ENCODE measurements around the gene KLHL29.

KLHL29 gene

DNA sequence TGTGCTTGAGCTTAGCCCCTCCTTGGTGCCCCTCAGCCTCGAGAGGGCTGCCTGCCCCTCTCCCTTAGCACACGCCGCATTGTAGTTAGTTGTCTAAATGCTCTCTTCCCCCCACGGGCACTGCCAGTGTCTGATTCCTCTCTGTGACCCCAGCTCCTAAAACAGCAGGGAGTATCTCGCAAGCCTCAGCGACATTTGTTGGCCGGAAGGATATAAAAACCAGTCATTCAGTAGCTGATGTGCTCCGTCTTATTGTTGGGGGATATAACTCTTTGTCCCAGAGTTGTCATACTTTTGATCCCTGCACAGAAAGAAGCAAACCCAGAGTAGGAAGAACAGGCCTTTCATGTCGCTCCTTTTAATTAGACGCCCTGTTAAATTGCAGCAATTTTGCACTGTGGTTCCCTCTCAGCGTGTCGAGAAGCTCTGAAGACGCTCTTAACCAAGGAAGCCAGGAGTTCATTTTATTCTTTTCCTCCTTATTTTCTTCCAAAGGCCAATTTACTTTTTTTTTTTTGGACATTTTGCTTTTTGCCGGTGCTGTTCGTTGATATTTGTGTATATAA, 201.8 kb downstream of the KLHL29 start:
- in situ Hi-C loops (cut with HindIII; ENCODE audit: low sequenced_read_pairs): no loop called here

DNA sequence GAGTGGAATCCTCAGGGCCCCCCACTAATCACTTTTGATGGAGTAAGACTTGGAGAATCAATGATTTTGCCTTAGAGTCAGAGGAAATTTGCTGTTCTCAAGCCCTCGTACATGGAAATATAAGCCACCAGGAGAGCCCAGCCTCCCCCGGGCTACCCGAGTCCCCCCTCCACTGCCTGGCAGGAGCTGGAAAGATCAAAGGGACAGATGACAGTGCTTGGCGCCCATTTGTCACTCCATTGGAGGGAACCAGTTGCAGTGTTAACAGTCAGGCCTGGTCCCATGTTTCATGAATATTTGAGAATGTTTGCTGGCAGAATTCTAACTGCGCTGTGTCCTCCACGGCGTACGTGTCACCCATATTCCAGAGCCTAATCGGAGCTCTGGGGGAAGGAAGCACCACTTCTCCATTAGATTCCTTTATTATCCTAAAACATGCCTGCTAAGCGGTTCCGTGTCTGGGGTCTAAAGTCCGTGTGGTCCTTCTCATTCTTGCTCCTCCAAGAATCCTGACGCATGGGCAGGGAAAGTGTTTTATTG, 202.4 kb downstream of the KLHL29 start:
- in situ Hi-C loops (cut with HindIII; ENCODE audit: low sequenced_read_pairs): no loop called here

DNA sequence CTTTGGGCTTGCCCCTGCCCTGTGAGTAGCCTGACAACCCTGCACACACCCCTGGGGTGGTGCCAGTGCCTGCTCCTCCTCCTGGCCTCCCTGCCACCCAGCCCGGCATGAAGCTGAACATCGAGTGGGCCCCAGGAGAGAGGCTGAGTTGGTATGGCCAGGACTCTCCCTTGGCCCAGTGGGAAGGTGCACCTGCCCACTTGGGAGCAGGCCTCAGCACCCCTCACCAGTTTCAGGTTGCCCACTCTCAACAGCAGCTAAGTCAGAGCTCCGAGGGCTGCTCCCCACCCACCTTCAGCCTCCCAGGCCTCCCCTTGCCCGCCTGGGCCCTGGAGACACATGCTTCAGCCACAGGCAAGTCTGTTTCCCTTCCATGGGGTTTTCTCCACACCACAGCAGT, 203.1 kb downstream of the KLHL29 start:
- in situ Hi-C loops (cut with HindIII; ENCODE audit: low sequenced_read_pairs): no loop called here

DNA sequence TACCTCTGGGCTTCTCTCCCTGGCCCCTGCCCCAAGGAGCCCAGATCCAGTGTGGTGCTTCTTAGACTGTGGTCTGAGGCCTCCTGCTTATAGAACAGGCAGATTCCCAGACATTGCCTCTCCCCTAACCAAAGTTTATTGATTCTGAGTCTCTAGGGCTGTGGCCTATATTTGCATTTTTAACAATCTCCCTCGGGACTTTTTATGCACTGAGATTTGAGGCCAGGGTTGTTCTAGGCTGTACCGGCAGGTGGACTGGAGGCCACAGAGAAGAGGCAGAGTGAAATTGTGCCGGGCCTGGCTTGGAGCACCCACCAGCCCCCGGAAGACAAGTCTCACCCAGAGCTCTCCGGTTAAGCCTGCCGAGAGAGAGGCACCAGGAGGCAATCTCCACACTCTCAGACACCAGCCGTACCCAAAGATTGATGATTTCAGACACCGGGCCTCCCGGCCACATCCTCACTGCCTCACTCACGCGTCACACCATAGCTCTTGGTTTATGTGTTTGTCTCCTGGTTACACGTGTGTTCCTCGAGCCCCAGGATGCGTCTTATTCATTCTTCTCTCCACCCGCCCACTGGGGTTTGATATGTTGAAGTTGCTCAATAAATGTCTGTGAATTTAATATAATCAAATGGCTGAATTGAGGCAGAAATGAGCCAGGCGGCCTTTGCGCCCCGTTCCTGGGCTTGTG, 203.7 kb downstream of the KLHL29 start:
- in situ Hi-C loops (cut with HindIII; ENCODE audit: low sequenced_read_pairs): no loop called here

DNA sequence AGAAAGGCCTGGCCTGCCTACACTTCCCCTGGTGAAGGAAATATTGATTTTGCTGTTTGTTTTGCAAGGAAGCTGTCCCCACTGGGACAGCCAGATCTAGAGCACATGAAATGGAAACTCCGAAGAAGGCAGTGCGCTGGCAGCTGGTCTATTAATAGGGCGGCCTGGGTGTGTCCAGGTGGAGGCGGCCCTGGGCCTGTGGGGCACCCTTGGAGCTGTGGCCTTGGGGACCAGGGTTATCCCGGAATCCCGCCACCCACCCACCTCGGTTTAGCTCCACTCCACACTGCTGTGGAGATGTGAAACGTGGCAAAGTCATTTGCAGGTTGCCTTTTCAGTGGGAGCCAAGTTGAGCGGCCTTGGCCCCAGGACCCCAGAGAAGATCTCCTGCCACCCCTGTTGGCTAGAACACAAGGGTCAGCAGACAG, 204.3 kb downstream of the KLHL29 start:
- in situ Hi-C loops (cut with HindIII; ENCODE audit: low sequenced_read_pairs): no loop called here

DNA sequence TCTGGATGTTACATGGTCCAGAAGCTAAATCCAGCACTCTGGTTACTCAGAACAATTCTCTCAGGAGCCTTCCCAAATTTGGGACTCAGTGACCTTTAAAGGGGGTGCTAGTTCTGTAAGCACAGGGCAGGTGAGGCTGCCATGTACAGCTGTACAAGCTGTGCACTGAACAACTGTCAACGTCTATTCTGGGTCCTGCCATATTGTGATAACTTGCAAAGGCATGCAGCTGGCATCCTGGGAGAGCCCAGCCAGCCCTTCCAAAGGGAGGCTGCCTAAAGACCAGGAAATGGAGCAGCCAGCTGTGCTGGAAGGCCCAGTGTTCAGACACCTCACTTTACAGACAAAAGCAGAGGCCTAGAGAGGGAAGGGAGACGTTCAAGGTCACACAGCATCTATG, 204.8 kb downstream of the KLHL29 start:
- in situ Hi-C loops (cut with HindIII; ENCODE audit: low sequenced_read_pairs): no loop called here

DNA sequence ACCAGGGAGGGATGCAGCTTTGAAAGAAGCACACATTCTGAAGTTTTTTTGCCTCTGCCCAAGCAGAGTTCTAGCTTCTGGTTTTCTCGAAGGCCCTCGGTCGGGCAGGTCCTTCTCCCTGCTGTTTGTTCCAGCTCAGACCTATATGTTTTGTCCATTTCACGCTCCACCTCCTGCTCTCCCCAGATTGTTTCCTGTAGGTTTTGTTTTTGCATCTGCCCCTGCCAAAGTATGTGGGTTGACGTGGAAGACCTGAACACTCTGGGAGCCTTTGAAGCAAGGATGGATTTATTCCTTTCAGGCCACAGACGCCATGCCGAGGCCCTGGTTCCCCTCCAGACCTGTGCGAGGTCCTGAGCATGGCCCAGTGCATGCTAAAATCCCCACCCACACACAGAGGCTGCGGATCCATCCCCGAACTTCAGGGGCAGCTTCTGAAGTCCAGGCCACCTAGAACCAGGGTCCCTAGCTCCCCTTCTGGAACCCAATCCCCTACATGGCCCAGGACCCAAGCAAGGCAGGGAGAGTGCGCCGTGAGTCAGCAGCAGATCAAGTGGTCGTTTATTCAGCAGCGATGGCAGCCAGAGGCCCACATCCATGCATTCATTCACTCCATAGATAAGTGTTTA, 205.4 kb downstream of the KLHL29 start:
- in situ Hi-C loops (cut with HindIII; ENCODE audit: low sequenced_read_pairs): no loop called here

DNA sequence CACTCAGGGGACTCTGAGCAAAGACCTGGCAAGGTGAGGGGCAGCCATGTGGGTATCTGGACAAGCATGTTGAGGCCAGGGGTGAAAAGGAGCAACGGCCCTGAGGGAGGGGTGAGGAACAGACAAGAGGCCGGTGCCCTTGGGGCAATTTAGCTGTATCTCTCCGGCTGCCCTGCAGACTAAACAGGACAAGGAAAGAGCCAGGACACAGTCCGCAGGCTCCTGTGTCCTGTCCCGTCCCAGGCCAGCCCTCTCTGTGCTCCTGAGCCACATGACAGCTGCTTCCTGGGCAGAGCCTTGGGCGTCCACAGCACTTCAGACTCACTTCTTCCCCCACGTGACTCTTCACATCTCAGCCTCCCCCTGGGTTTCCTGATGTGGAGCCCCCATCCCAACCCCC, 206.1 kb downstream of the KLHL29 start:
- in situ Hi-C loops (cut with HindIII; ENCODE audit: low sequenced_read_pairs): no loop called here

DNA sequence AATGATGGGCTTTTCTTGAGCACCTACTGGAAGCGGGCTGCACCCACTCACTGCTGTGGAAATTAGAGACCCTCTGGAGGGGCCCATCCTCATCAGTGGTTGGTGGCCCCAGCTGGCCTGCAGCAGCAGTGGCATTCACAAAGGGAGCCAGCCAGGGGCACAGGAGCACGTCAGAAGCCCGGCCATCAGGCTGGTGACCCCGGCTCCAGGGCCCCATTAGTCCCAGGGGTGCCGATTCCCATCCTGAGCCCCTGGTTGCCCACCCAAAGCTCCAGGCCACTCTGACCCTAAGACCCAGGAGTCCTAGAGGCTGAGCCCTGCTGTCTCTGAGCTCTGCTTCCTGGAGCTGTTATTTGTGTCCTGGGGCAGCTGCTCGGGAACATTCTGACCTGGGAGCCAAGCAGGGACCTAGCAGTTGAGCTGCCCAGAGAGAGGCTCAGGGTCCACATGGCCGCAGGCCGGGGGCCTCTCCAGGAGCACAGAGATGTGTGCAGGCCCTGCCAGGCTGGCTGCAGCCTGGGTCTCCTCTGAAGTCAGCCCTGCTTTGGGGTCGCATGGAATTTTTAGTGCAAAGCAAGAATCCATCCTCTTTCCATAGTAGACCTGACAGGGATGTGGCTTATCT, 207.2 kb downstream of the KLHL29 start:
- in situ Hi-C loops (cut with HindIII; ENCODE audit: low sequenced_read_pairs): no loop called here

DNA sequence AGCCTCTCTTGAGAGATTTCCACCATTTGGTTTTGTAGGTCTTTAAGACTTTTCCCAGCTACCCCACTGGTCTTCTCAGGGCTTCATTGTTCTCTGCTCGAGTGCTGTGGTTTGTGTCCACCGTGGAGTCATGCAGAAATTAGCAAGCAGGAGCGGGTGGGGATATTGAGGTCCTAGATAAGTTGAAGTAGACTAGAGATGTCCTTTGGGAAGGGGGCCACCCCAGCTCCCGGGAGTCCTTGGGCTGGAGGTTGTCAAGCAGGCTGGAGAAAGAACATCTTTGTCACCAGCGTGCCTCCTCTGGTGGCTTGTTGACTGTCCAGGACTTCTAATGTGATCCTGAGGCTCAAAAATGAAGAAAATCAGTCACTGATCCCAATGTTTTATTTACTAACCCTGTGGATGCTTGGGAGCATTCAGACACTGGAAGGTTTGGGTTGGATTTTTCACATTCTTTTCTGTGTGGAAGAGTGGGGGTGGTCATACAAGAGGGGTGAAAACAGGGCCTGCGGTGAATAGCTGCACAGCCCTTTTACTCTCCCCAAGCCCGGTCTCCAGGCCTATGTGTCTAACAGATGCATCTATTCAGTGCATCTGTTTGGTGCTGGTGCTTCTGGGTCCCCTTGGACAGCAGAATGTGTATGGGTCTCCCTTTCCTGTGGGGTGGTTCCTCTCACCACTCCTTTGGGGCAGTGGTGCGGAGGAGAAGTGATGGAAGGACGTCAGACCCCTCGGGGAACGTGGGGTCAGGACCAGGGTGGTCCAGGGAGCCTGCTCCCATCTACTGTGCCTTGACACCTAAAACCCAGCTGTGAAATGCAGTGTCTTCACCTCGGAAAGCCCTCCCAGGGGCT, 208.1 kb downstream of the KLHL29 start:
- in situ Hi-C loops (cut with HindIII; ENCODE audit: low sequenced_read_pairs): no loop called here

DNA sequence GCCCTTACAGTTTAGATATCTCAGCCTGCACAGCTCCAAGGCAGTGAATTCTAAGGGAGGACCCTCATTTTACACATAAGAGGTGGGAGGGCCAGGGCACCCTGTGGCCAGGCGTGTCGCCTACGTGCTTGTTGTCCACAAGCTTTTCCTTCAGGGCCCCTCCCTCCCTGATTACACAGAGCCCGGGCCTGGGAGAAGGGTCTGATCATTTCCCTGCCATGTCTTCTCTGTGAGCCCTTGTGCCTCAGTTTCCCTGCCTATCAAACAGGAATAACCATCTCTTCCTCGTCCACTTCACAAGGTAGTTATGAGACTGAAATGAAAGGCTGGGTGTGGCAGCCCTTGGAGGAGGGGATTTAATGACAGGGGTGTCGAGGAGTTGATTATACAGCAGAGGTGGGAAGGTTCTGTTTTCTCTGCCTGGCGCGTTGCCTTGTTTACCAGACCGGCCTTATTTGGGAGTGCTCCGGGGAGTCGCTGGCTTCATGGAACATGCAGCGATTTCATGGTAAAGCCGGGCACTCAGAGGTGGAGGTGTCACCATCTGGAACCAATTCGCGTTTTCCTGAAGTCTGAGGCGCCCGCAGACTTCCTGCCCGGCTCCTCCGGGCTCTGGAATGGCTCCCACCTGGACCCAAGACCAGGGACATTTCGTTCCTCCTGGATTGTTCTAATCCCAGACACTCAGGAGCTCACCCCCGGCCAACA, 208.9 kb downstream of the KLHL29 start:
- in situ Hi-C loops (cut with HindIII; ENCODE audit: low sequenced_read_pairs): no loop called here

DNA sequence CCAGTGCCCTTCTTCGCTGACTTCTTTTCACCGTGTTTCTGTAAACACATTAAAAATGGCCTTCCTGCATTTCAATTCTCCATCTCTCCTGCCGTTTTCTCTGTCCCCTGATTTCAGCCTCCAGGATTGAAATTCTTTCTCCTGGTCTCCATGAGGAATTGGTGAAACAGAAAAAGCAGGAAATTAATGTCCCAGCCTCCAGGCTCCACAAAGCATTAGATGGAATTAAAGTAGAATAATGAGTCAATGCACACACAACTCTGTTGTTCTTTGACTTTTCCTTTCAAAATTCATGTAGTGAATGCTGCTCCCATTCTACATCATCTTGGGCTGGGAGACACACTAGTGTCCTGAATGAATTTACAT, 209.5 kb downstream of the KLHL29 start:
- in situ Hi-C loops (cut with HindIII; ENCODE audit: low sequenced_read_pairs): no loop called here

DNA sequence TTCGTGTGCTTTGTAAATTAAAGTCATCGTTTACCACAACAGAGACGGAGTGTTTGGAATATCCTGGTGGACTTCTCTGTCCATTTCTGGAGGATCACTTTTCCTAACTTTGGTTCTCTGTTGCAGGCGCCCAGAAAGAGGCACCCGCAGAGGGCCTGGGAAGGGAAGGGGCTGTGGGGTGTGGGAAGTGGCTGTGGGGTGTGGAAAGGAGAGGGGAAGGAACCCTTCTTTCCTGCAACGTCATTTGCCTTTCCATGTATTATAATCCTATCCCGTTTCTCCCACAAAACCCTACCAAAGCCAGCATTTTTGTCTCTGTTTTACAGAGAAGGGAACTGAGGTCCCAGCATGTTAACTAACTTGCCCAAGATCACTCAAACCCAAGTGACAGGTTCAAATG, 210.0 kb downstream of the KLHL29 start:
- in situ Hi-C loops (cut with HindIII; ENCODE audit: low sequenced_read_pairs): no loop called here

DNA sequence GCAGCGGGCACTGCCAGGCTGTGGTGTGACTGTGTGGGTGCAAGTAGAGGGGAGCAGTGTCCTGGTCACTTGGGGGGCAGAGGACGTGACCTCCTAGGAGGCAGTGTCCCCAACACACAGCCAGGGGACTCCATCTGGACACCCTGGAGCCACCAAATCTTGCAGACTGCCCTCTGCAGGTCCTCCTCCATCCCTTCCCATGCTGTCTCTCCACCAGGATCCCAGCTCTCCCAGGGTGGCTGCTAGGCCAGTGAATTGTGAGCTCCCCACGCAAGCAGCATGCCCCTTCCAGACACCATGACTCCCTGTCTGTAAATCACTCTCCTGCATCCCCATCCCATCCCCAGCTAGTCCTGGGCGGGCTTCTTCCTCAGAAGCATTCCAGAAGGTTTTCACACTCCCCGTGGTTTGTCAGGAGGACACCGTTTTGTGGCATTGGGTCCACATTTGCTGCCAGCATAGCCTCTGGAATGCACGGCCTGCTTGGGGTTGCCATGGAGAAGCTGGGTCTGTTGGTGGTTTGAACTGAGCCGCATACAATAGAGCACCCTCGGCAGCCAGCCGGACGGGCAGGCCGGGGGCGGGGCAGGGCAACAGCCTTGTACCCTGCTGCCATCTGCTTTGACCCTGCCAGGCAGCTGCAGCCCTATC, 210.7 kb downstream of the KLHL29 start:
- in situ Hi-C loops (cut with HindIII; ENCODE audit: low sequenced_read_pairs): no loop called here

DNA sequence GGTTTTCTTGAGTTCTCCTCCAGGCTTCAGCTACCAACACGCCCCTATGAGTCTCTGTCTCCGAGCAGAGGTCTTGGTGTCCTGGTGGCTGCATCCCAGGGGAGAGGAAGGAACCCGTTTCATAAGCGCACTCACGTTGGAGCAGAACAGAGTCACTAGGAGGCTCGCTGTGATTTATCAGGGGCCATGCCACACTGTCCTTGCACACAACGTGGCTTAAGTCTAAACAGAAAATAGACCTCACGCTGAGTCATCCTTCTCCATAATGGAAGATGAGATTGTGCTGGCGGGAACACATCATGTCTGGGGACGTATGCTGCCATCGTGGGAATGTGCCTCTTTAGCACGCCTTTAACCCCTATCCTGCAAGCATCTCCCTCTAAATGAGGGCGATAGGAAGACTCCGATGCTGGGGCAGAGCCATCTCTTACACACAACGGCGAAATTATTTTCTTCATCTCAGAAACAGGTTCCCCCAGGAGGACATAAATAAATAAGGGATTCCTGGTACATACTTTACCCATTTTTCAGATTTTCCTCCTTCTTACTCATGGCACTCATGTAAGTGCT, 211.4 kb downstream of the KLHL29 start:
- in situ Hi-C loops (cut with HindIII; ENCODE audit: low sequenced_read_pairs): no loop called here

DNA sequence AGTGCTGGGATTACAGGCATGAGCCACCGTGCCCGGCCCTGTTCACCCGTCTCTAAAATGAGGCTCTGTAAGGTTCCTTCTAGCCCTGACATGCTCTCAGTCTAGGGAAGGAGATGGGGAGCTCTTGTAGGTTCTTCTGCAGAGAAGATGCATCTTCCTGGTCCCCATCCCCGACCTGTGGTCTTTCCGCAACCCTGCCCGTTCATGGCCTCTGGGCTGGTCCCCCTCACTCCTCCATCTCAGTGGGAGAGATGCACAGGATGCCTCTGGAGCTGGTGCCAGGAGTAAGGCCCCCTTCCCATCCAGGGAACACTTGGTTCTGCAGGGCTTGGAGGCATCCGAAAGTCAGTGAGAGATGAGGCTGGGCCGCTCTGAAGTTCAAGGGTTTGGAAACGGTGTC, 212.7 kb downstream of the KLHL29 start:
- in situ Hi-C loops (cut with HindIII; ENCODE audit: low sequenced_read_pairs): no loop called here

DNA sequence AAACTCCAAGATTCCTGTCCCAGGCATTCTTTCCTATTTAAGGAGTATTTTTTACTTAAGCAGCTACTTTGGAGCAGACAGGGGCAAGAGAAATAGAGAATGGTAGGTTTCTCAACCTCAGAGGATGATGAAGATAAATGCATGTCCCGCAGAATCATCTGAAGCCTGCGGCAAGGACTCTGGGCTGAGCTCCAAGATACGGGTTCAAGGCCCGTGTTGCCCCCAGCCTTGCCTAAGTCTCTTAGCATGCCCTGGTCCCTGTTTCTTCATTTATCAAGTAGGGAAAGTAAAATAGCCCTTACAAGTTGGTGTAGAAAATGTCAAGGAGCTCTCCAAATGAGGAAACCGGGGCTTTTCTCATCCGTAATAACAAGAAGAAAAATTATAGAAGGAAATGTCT, 214.0 kb downstream of the KLHL29 start:
- in situ Hi-C loops (cut with HindIII; ENCODE audit: low sequenced_read_pairs): no loop called here

DNA sequence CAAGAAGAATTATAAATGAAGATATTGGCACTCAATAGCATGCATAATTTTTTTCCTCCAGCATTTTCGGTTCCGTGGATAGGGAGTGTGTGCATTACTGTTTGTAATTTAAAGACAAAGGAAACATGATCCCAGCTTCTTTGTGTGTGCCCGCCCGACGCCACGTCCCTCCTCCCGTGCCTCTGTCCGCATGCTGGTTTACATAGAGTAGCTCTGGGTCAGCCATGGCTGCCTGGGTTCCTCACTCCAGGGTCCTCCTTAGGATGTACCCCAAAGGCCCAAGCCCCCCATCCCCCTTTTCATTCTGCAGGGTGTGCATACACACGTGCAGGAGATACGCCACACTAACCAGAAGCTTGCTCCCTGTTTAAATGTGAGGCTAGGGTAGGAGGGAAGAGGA, 214.7 kb downstream of the KLHL29 start:
- in situ Hi-C loops (cut with HindIII; ENCODE audit: low sequenced_read_pairs): no loop called here

DNA sequence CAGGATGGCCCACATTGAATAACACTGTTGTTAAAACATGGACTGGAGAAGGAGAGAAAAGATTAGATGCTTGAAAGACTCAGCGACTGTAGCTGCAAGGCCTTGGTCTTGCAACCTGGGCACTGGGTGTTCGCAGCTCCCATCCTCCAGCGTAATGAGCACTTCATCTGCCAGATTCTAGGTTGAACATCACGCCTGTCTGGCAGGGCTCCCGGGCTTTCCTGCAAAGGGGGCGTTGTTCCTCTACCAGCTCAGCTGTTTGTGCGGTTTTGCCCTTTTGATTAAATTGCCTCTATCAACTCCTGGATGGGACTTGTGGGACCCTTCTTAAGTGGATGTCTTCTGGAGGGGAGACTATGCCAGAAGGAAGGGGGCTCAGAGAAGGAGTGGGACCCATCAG, 215.4 kb downstream of the KLHL29 start:
- in situ Hi-C loops (cut with HindIII; ENCODE audit: low sequenced_read_pairs): no loop called here
